Caco-2 (cell line): ENCODE measurements around the gene RAPGEF2. TPM values are rescaled to one million over a fixed set of nuclear protein-coding genes. Genes with fewer than 3 reads are reported as not detected.

Source experiments
- BruUV-seq: library from RNA; stranded (reverse); fragments of 400-500 nt; replicated peaks from 2 replicates; lab custom pipeline; 2021; lab: Mats Ljungman, UMichigan
- CTCF ChIA-PET: fragments of 300-600 bp; sonication (Branson Sonifier 250); formaldehyde crosslinking; loops from one replicate; lab custom pipeline; 2022; ENCODE audit warnings: antibody characterized with exemption; lab: Charles Lee
- POLR2A ChIA-PET: fragments of 300-600 bp; sonication (Branson Sonifier 250); formaldehyde crosslinking; loops from one replicate; lab custom pipeline; 2022; ENCODE audit warnings: antibody characterized with exemption; lab: Charles Lee
- DNase-seq, 2 experiments: peaks; one replicate each; pipeline versions ENCODE4 v3.0.0 to v3.0.0-alpha.2; 2020 to 2022
- H3K27me3 ChIP-seq: replicated peaks from 2 replicates; pipeline ENCODE4 v1.6.0; 2011; ENCODE audit warnings: low read length; ENCODE audit not compliant: control insufficient read depth, insufficient read depth
- H3K36me3 ChIP-seq: 2 replicates; pipeline ENCODE4 v1.5.1; 2011; ENCODE audit warnings: low read length; ENCODE audit not compliant: control insufficient read depth, insufficient read depth
- H3K4me1 ChIP-seq: fragments of 250-450 bp; sonication (Bioruptor Pico); 2 replicates; pipeline ENCODE4 v1.5.1; 2020; ENCODE audit warnings: mild to moderate bottlenecking
- H3K4me3 ChIP-seq: 2 replicates; pipeline ENCODE4 v1.5.1; 2011; ENCODE audit warnings: low read depth, mild to moderate bottlenecking, control low read depth, low read length
- H3K9me3 ChIP-seq: fragments of 250-450 bp; sonication (Bioruptor Pico); 2 replicates; pipeline ENCODE4 v1.5.1; 2020; ENCODE audit warnings: mild to moderate bottlenecking, moderate library complexity
- H3K27ac Mint-ChIP-seq: one replicate; pipeline ENCODE4 v1.8.0; 2022; ENCODE audit warnings: mixed read lengths; ENCODE audit not compliant: unreplicated experiment
- H3K27me3 Mint-ChIP-seq: one replicate; pipeline ENCODE4 v1.8.0; 2022; ENCODE audit warnings: mixed read lengths; ENCODE audit not compliant: insufficient read depth, unreplicated experiment
- H3K36me3 Mint-ChIP-seq: one replicate; pipeline ENCODE4 v1.8.0; 2022; ENCODE audit warnings: mild to moderate bottlenecking, mixed read lengths; ENCODE audit not compliant: insufficient read depth, unreplicated experiment
- H3K4me1 Mint-ChIP-seq: one replicate; pipeline ENCODE4 v1.8.0; 2022; ENCODE audit warnings: low read depth, mixed read lengths; ENCODE audit not compliant: unreplicated experiment
- H3K4me3 Mint-ChIP-seq: one replicate; pipeline ENCODE4 v1.8.0; 2022; ENCODE audit warnings: mild to moderate bottlenecking, moderate library complexity, mixed read lengths; ENCODE audit not compliant: unreplicated experiment
- H3K9me3 Mint-ChIP-seq: one replicate; pipeline ENCODE4 v1.8.0; 2022; ENCODE audit warnings: mixed read lengths; ENCODE audit not compliant: unreplicated experiment
- CTCF ChIP-seq, 2 experiments: fragments of 200-600 bp in 1 of 2; IDR thresholded peaks; 1 replicate in 1 of 2; 2 replicates in 1 of 2; pipeline versions ENCODE4 v1.5.1 to v1.8.0; 2011 to 2022; ENCODE audit warnings: antibody characterized with exemption in 1 of 2, control low read depth in 1 of 2, inconsistent platforms in 1 of 2, low read depth in 1 of 2, low read length in 1 of 2, mild to moderate bottlenecking in 1 of 2, moderate library complexity in 1 of 2; ENCODE audit not compliant: insufficient read depth in 1 of 2, severe bottlenecking in 1 of 2, unreplicated experiment in 1 of 2
- intact Hi-C: fragments of 100-400 bp; cut with micrococcal nuclease; formaldehyde crosslinking; loops from one replicate; pipeline ENCODE4 v1.10.0; 2022; ENCODE audit not compliant: unreplicated experiment
- total RNA-seq: library from RNA; stranded (reverse); gene quantifications from 2 replicates; pipeline ENCODE4 v1.2.3, GENCODE V29; 2022

The RAPGEF2 gene
- total RNA-seq, 1 experiment from 2014 or later = 67.6 TPM

DNA sequence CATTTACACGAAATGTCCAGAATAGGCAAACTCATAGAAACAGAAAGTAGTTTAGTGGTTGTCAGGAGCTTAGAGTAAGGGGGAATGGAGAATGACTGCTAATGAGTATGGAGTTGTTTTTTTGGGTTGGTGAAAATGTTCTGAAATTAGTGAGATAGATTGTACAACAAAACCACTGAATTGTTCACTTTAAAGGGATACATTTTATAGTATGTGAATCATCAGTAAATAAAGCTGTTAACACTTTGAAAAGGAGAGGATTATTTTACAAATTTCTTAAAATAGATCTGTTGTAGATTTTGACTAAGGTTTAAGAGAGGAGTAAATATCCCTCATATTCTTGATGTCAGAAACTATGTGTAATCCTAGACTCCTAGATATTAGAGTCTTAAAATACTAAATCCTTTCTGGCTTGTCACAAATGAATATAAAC lies 82.7 kb downstream of the RAPGEF2 start:
- CTCF ChIA-PET = no interaction called here
- BruUV-seq = no TSS peak

GRCh38 chr4:159188646-159189045 lies 85.8 kb downstream of the RAPGEF2 start:
- Histone ChIP-seq H3K4me1 (0 out of 2 replicates have a peak, but pooled peaks cover 3% of the 10 kb centered on the region), H3K36me3 (no peaks in the 10 kb centered on the region), H3K27me3 (no peaks in the 10 kb centered on the region), H3K9me3 (no peaks in the 10 kb centered on the region), H3K4me3 (no peak overlapping the region)
- H3K27ac Mint-ChIP-seq = no peak overlapping the region
- no peaks in the 10 kb centered on the region for H3K27me3 Mint-ChIP-seq
- no peak for TF ChIP-seq CTCF (IDR thresholded peaks at IDR 0.05; ENCODE audit: insufficient read depth in 1 of 2, low read depth in 1 of 2, low read length in 1 of 2, severe bottlenecking in 1 of 2, unreplicated experiment in 1 of 2)
- CTCF ChIA-PET = no interaction called here
- peaks cover 13% of the 10 kb centered on the region for H3K4me1 Mint-ChIP-seq
- no peaks in the 10 kb centered on the region for H3K9me3 Mint-ChIP-seq
- POLR2A ChIA-PET = no interaction called here
- H3K4me3 Mint-ChIP-seq = no peak overlapping the region
- no peak for DNase-seq
- peaks cover 11% of the 10 kb centered on the region for H3K36me3 Mint-ChIP-seq
- intact Hi-C loops = no loop called here
- no TSS peak for BruUV-seq

More for the DNA sequence above, 82.7 kb downstream of the RAPGEF2 start:
- H3K4me3 ChIP-seq = no peak overlapping the region
- peaks cover 11% of the 10 kb centered on the region for H3K36me3 Mint-ChIP-seq
- intact Hi-C loops = no loop called here
- H3K27me3 ChIP-seq = no peaks in the 10 kb centered on the region
- TF ChIP-seq CTCF (IDR thresholded peaks at IDR 0.05; ENCODE audit: insufficient read depth in 1 of 2, low read depth in 1 of 2, low read length in 1 of 2, severe bottlenecking in 1 of 2, unreplicated experiment in 1 of 2) = no peak
- no peak overlapping the region for H3K27ac Mint-ChIP-seq
- POLR2A ChIA-PET = no interaction called here
- 0 out of 2 replicates have a peak, but pooled peaks cover 3% of the 10 kb centered on the region for H3K4me1 ChIP-seq
- H3K4me1 Mint-ChIP-seq = peaks cover 13% of the 10 kb centered on the region
- no peaks in the 10 kb centered on the region for H3K9me3 ChIP-seq
- no peaks in the 10 kb centered on the region for H3K27me3 Mint-ChIP-seq
- no peaks in the 10 kb centered on the region for H3K9me3 Mint-ChIP-seq
- H3K36me3 ChIP-seq = no peaks in the 10 kb centered on the region
- H3K4me3 Mint-ChIP-seq = no peak overlapping the region
- no peak for DNase-seq

DNA sequence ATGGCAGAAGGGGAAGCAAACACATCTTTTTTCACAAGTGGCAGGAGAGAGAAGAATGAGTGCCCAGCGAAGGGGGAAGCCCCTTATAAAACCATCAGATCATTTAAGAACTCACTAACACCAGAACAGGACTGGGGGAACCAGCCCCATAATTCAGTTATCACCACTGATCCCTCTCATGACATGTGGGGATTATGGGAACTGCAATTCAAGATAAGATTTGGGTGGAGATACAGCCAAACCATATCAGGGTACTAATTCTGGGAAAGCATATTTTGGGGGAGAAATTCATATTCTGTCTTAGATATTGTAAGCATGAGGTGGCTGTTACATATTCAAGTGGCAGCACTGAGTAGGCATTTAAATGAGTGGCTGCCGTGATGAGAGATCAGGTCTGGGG lies 87.8 kb downstream of the RAPGEF2 start:
- Histone ChIP-seq H3K36me3 (no peaks in the 10 kb centered on the region), H3K4me3 (no peak overlapping the region), H3K4me1 (no peaks in the 10 kb centered on the region), H3K27me3 (no peaks in the 10 kb centered on the region), H3K9me3 (no peaks in the 10 kb centered on the region)
- POLR2A ChIA-PET = no interaction called here
- H3K27me3 Mint-ChIP-seq = no peaks in the 10 kb centered on the region
- no TSS peak for BruUV-seq
- peaks cover 18% of the 10 kb centered on the region for H3K36me3 Mint-ChIP-seq
- intact Hi-C loops = no loop called here
- peaks cover 8% of the 10 kb centered on the region for H3K4me1 Mint-ChIP-seq
- CTCF ChIA-PET = no interaction called here
- DNase-seq = no peak
- no peak overlapping the region for H3K4me3 Mint-ChIP-seq
- H3K27ac Mint-ChIP-seq = no peak overlapping the region
- H3K9me3 Mint-ChIP-seq = no peaks in the 10 kb centered on the region
- TF ChIP-seq CTCF (IDR thresholded peaks at IDR 0.05; ENCODE audit: insufficient read depth in 1 of 2, low read depth in 1 of 2, low read length in 1 of 2, severe bottlenecking in 1 of 2, unreplicated experiment in 1 of 2) = no peak
